Stimulated activated CD8-positive, alpha-beta memory T cell treated with anti-CD3 and anti-CD28 coated beads, Interleukin-4, amount 100 ng/mL, for 1 hour (primary cell): ENCODE measurements around the gene GAGE12H.
"Not testable (repeated sequence)": the region's sequence is repeated elsewhere in the genome, so short reads cannot be mapped to it uniquely, and the experiment has no call there.

Source experiments
- DNase-seq, 2 donors: peaks; one replicate each; pipeline ENCODE4 v3.0.0-alpha.2; 2020; ENCODE audit warnings: low read depth in 2 of 2, low spot score in 1 of 2

Gene GAGE12H

GRCh38 chrX:49579649-49580048 is at the start of gene GAGE12H:
TSS of gene GAGE12H (plus strand) at chrX:49579949. CDS start at chrX:49581104, 1,155 bp downstream.
- DNase-seq: not testable (repeated sequence)

- not testable (repeated sequence) for DNase-seq
Observed at GRCh38 chrX:49531877-49532276, 47.9 kb upstream of the GAGE12H start, which contains the start of gene GAGE12C. TSS of gene GAGE12C (plus strand) at chrX:49532177. CDS start at chrX:49533332, 1,155 bp downstream.

- not testable (repeated sequence) for DNase-seq
Observed at GRCh38 chrX:49541433-49541832, 38.3 kb upstream of the GAGE12H start, which contains the start of gene GAGE12D. TSS of gene GAGE12D (plus strand) at chrX:49541733. CDS start at chrX:49542888, 1,155 bp downstream.

GRCh38 chrX:49550989-49551388 is 28.8 kb upstream of the GAGE12H start, which contains the start of gene GAGE12E:
TSS of gene GAGE12E (plus strand) at chrX:49551289. CDS start at chrX:49552444, 1,155 bp downstream.
- not testable (repeated sequence) for DNase-seq

- not testable (repeated sequence) for DNase-seq
Observed at GRCh38 chrX:49560542-49560941, 19.2 kb upstream of the GAGE12H start, which contains the start of gene GAGE12F. TSS of gene GAGE12F (plus strand) at chrX:49560842. CDS start at chrX:49561997, 1,155 bp downstream.

- DNase-seq: not testable (repeated sequence)
Observed at GRCh38 chrX:49568728-49569127, 11.0 kb upstream of the GAGE12H start.

- not testable (repeated sequence) for DNase-seq
Observed at GRCh38 chrX:49569152-49569551, 10.6 kb upstream of the GAGE12H start.

GRCh38 chrX:49570100-49570499 is 9.6 kb upstream of the GAGE12H start, which contains the start of gene GAGE12G:
TSS of gene GAGE12G (plus strand) at chrX:49570400. CDS start at chrX:49571555, 1,155 bp downstream.
- DNase-seq: not testable (repeated sequence)

GRCh38 chrX:49589196-49589595 is 9.4 kb downstream of the GAGE12H start, which contains the start of gene GAGE2A:
TSS of gene GAGE2A (plus strand) at chrX:49589496. CDS start at chrX:49590651, 1,155 bp downstream.
- DNase-seq: not testable (repeated sequence)

GRCh38 chrX:49589769-49590478 is 10.2 kb downstream of the GAGE12H start:
- not testable (repeated sequence) for DNase-seq

- not testable (repeated sequence) for DNase-seq
Observed at GRCh38 chrX:49590488-49590887, 10.7 kb downstream of the GAGE12H start.

GRCh38 chrX:49598720-49599119 is 19.0 kb downstream of the GAGE12H start, which contains the start of gene GAGE1:
TSS of gene GAGE1 (plus strand) at chrX:49599020. CDS start at chrX:49600175, 1,155 bp downstream.
- DNase-seq: not testable (repeated sequence)

- no peak for DNase-seq
Observed at GRCh38 chrX:49610718-49611310, 31.1 kb downstream of the GAGE12H start.

GRCh38 chrX:49618574-49618973 is 38.8 kb downstream of the GAGE12H start:
- no peak for DNase-seq

GRCh38 chrX:49627086-49627777 is 47.5 kb downstream of the GAGE12H start:
- no peak for DNase-seq
